Glomerular visceral epithelial cell (primary cell): ENCODE results near the gene TRAK1.

ENCODE experiments used
- DNase-seq: peaks from one replicate; pipeline ENCODE4 v3.0.0-alpha.2; 2016; ENCODE audit errors: extremely low spot score

TRAK1 gene

DNA sequence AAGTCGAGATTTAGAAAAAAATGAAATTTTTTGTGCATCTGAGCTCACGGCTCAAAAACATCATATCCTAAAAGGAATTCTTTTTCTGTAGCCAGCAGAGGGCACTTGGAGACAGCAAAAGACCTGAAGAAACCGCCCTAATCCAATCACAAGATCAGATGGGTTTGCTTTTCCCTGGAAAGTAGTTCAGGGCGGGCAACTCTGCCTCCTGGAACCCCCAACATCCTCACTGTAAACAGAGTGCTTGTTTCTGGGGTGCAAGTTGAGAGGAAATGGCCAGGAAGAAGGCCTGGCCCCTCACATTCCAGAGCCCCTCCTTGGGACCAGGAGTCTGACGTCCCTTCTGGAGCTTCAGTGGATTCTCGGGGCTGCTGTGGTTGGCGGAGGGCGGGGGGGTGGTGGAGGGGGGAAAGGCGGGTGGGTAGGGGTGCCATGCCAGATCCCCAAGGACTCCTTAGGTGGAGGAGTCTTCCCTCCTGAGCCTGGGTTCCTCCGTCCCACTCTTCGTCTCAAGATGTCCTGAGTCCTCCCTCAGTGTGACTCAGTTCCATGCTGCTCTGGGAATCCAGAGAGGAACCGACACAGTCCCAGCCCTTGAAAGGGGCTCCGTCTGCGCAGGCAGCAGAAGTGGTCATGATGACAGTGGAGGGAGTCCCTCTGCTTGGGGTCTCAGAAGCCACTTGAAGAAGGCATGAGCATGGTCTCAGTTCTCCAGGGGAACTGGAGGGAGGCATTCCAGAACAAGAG, 139.0 kb downstream of the TRAK1 start:
- peak; percentile 29 for DNase-seq

DNA sequence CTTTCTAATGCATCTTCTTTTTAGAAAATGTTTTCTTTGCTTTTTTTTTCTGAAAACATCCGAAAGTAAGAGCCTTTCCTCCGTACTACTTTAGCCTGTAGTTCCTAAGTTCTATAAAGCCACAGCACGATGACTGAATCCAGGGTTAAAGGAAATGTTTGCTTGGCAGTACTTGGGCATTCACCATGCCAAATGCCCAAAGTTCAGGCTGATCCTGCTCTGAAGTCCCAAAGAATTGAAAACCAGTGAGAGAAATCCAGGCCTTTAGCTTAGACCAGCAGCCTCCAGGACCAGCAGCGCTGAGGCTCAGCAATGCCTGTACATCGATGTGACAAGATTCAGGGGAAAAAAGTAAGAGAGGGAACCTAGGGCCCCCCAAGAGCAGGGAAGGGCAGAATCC, 139.7 kb downstream of the TRAK1 start:
- DNase-seq: no peak

DNA sequence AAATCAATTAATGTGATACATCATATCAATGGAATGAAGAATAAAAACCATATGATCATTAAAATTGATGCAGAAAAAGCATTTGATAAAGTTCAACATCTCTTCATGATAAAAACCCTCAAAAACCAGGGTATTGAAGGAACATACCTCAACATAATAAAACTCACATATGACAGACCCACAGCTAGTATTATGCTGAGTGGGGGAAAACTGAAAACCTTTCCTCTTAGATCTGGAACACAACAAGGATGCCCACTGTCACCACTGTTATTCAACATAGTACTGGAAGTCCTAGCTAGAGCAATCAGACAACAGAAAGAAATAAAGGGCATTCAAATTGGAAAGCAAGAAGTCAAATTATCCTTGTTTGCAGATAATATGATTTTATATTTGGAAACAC, 144.4 kb downstream of the TRAK1 start:
- DNase-seq: no peak

DNA sequence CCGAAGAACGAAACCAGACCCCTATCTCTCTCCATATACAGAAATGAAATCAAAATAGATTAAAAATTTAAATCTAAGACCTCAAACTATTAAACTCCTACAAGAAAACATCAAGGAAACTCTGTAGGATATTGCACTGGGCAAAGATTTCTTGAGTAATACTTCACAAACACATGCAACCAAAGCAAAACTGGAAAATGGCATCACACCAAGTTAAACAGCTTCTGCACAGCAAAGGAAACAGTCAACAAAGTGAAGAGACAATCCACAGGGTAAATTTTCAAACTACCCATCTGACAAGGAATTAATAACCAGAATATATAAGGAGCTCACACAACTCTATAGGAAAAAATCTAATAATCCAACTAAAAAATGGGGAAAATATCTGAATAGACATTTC, 145.5 kb downstream of the TRAK1 start:
- DNase-seq: no peak

DNA sequence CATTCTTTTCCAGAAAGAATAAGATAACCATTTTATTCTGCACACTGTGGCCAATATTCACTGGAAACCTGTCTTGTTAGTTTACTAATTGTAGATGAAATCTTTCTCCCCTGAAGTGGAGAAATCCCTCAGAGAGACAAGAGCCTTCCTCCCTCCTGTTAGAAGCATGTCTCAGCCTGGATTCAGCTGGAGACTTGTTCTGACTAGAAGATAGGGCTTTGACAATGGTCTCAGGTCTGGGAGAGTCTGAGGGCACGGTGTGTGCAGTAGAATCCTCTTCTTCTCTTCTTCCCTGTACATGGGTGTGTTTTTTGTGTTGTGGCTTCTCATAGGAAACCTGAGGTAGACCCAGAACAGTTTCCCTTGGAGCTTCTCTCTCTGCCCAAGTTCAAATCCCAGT, 154.9 kb downstream of the TRAK1 start:
- no peak for DNase-seq

DNA sequence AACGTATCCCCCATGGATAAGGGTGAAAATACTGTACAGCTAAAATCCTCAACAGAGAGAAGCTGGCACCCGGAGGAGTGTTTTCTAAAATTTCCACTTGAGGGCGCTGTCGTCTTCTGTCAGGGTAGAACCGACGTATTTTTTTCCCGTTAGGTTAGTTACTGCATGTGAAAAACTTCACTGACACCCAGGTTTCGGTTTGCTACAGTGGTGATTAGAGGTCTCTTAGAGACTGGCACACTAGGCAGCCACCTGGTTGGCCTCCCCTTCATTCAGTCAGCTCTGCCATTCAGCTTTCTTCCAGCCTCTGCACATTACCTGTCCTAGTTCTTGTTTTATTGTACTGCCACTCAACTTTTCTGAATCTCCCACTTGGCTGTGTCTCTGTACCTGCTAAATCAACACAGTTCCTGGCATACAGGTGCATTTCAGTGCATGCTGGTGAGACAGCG, 156.4 kb downstream of the TRAK1 start:
- DNase-seq: peak; percentile 65

DNA sequence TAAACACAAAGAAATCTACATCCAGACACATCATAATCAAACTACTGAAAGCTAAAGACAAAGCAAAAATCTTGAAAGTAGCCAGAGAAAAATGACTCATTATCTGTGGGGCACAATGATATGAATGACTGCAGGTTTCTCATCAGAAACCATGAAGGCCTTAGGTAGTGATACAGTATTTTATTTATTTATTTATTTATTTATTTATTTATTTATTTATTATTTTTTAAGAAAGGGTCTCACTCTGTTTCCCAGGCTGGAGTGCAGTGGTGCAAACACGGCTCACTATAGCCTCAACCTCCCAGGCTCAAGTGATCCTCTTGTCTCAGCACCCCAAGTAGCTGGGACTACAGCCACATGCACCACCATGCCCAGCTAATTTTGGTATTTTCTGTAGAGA, 159.6 kb downstream of the TRAK1 start:
- DNase-seq: no peak

DNA sequence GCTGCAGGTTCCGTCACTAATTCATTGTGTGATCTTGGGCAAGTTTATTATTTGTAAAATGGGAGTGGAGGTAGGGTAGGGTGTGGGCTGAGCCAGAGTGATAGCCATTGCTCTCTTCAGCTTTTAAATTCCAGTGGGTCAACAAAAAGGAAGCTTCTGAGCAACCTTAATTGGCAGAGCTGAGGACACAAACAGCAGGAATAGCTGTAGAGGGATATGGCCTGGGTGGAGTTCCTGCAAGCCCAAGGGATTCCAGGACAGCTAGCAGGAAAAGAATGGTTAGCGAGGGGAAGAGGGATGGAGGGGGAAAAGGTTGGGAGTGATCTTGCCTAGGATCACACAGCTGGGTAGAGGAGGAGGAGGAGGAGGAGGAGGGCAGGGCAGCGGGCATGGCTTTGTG, 163.4 kb downstream of the TRAK1 start:
- DNase-seq: no peak

DNA sequence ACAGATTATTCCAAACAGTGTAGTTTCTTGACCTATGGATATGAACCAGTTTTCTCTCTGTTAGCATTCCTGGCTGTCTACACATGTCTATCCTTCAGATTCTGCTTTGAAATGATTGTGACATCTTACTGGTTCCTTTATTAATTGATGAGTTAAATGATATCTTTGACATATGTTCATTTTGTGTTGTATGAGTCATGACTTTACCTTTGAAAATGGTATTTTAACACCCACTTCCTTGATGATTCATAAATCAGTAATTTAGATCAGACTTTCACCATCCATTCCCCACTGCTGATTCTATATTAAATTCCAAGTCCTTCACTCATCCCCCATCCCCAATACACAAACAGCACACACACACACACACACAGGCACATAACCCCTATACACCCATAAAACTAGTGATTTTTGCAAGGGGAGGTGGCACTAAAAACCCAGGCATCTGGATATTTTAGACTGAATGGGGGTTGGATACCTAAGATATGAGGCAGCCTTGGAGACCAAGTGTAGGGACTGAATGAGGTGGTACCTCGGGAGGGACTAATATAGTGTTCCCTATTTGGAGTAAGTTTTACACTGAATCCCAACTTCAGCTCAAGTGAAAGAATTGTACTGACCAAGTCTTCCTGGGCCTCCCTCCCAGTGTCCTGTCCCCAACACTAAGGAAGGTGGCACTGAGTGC, 165.1 kb downstream of the TRAK1 start:
- peak; percentile 46 for DNase-seq

DNA sequence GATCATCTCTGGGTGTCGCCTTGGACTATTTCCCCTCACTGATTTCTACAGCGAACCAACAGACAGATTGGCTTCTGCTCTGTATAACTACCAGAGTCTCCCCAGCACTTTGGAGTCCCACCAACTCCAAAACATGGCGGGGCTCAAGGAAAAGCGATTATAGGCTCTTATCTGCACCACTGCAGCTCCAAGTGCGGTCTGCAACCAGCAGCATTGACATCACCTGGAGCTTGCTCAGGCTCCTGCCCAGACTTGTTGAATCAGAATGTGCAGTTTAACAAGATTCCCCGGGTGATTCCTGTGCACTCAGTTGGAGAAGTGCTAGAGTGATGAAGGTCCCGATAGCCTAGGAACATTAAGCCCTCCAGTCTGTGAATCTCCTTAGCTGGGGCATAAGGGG, 165.8 kb downstream of the TRAK1 start:
- DNase-seq: no peak

DNA sequence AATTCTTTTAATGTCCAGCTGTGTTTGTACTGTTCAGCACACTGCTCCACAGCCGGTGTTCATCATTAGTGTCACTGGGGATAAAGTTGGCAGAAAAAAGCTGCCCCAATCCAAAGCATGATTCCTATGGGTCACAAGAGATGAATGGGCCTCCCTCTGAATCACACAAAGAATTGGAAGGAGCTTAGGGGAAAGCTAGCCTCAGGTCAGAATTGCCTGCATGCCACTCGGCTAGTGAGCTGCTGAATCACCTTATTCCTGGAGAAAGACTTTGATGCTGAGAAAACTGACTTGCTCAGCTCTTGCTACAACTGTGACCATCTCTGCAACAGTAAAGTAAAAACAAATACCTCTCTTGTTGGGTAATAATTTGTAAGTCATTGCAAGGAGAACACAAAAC, 171.4 kb downstream of the TRAK1 start:
- no peak for DNase-seq

DNA sequence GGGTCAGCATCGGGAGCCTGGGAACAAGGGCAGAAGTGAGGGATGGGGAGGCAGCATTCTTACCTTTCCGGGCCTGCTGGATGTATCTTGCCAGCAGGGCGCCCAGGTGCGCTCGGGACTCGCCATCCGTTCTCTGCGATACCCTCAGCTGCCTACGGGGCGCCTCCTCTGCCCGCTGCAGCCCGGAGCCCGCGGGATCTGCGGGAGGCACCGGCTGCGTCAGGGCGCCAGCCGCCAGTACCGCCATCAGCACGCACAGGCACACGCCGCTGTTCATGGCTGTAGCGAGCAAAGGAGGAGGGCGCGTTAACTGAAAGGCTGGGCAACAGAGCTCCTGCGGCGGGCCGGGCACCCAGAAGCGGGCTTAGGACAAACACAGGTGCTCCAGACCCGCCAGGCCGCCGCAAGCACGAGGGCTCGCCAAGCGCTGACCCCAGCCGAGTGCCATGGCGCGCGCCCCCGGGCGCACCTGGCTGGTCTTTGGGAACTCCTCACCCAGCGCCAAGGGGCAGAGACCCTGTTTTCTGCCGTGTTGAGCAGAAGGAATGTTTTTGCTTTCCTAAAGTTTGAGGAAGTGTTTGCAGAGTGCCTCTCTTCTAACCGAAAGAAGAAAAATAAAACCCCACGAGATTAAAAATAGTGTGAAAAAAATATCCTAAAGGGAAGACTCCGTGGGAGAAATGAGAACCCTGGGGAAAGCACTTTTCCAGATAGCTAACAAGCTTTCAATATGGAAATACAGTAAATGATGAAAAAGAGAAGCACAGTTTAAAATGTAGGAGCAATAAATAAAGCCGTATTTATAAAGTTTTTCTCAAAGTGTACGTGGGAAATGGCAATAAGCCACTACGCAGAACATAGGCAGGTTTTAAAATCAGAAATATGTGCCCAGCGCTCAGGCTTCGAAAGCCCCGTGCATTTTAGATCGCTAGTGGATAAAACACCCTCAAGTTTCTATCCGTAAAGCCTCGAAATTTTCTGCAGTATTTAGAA, 172.5 kb downstream of the TRAK1 start:
- no peak for DNase-seq

DNA sequence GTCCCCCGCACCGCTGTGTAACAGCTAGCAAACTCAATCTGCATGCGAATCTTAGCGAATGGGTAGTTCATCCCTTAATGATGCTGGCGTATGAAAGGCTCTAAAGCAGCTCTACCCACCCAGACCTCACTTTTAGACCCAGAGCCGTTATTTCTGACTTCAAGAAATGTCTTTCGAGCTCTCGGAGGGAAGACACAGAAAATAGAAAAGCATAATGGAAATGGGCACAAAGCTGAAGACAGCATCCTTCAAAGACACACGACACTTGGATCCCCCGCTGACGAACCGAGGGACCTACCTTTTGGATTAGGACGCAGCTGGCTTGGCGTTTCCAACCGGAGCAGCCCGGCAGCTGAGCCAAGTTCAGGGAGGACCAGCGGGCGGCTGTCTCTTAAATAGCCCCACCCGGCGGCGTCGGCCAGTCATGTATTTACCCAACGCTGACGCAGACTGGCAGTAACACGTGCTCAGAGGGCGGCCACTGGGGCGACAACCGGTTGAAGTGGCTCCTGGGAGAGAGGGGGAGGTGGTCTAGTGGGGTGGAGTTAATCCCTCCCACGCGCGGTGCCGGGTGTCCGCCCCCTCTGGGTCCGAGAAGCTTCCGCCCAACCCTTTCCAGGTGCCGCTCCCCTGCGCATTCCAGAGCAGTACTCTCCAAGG, 173.4 kb downstream of the TRAK1 start:
- DNase-seq: no peak

DNA sequence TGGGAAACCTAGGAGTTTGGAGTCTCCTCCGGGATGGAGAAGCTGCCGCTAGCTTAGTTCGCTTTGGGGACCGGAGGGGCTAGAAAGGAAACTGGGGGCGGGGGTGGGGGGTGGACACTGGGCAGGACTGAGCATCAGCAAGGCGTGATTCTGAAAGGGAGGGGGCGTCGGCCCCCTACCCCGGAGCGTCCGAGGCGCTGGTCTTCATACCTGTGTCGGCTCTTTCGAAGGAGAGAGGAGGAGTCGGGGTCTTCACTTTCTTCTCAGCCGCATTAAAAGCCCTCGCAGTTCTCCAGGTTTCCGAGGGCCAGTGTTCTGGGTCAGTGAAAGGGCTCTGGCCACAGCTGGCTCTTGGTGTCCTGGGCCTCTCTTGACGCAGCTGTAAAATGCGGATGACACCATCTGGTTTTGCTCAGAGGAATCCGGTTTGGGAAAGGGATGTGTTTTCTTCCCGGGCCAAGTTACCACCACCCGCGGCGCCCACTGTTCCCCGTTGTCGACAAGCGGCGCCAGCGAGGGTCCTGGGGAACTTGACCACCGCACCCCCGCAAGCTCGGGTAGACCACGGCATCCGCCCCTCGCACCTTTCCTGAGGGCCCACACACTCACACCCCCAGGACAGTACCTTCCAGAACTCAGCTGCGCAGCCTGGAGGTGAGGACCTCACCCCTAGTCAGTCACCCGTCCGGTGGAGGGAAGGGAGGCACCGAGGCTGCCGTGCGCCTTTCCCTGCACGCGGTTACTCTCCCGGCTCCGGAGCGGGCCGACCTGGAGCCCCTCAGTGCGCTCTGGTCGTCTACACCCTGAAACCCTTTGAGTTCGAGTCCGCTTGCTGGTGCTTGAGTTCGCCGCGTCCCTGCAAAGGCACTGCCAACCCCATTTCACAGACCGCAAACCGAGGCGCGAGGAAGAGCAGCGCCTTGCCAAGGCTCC, 174.2 kb downstream of the TRAK1 start:
- no peak for DNase-seq

DNA sequence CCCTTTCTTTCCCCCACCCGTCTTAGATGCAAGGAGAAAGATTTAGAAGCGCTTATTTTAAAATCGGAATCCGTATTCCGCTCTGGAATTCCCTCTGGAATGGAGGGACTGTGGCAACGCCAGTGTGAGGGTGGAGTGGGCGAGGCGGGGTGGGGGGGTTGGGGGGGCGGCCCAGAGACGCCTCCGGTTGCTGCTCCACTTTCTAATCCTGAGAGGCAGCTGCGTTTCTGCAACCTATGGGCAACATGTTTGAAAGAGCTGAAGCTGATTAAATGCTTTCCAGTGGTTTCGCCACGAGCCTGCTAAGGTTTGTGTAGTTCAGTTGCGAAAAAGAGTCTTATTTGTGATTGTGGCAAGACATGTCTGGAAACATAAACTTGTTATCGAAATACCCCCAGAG, 174.9 kb downstream of the TRAK1 start, which contains the start of gene CCK:
Gene CCK, minus strand, starts transcription at position 101 of the 400 bp plus-strand sequence. CDS start 2,555 bp downstream, outside the sequence.
- DNase-seq: no peak

DNA sequence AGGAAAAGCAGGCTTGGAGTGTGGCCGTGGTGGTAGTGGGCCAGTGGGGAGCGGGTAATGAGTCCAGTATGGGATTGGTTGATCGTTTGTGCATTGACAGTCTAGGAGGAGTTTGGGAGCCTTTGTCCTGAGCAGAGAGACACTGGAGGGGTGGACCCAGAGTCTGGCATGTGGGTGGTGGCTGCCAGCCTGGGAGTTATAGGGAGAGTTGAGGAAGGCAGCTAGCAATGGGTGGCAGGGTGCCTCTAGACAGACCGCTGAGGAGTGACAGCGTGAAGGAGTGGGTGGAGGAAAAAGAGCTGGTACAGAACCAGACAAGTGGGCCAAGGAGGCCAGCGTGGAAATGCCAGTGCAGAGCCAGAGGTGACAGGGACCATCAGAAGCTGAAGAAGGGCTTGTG, 176.7 kb downstream of the TRAK1 start:
- DNase-seq: no peak

DNA sequence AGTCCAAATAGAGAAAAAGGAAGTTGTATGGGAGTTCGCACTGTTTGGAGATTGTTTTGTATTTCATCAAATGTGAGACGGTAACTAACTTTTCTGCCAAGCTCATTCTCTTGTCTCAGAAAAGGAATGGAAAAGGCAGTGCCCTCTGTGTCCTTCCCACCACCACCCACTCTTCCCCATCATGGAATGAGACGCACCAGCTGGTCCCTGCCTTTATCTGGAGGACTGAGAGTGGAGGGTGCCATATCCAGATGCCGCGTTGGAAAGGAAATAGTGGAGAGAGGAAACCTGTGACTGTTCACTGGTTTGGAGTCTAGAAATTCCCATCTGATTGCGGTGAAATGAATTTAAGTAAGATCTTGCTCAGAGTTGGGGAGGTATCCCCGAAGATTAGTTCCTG, 178.5 kb downstream of the TRAK1 start:
- DNase-seq: no peak

DNA sequence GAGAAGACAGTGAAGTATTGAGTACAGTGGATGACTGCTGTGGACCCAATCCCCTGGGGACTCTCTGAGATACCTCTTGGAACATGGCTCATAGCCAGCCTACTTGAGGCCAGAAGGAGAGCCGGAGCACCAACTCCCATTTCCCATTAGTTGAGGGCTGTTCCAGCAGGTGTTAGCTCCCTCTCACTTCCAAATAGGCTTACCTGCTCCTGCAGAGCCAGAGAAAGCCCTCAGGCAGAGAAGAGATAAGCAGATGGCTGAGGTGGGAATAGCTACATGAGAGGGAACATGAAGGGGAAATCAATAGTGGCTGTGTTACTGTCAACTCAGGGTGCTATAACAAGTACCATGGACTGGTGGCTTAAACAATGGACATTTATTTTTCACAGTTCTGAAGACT, 179.4 kb downstream of the TRAK1 start:
- DNase-seq: no peak

DNA sequence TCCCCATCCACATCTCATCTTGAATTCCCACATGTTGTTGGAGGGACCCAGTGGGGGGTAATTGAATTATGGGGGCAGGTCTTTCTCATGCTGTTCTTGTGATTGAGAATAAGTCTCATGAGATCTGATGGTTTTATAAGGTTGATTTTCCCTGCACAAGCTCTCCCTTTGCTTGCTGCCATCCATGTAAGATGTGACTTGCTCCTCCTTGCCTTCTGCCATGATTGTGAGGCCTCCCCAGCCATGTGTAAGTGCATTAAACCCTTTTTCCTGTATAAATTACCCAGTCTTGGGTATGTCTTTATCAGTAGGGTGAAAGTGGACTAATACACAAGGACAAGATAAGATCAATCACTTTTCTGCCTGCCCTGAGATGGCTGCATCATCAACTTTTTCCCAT, 180.6 kb downstream of the TRAK1 start:
- no peak for DNase-seq

DNA sequence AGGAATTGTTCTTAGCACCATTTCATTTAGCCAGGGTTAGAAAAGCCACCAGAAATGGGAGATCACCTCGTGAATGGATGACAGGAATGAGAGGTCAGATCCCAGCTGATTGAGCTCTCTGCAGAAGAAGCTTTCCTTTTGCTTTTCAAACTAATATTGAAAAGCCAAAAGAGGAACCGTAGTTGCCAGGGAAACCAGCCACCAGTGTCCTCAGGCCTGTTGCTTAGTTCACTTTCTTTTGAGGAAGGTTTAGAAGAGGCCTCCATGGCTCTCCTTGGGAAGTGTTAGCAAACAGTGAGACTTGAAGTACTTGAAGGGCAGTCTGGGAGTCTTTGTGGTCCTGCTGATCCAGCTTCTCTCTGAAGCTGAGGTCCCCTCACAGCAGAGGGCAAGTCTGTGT, 182.2 kb downstream of the TRAK1 start:
- DNase-seq: no peak

DNA sequence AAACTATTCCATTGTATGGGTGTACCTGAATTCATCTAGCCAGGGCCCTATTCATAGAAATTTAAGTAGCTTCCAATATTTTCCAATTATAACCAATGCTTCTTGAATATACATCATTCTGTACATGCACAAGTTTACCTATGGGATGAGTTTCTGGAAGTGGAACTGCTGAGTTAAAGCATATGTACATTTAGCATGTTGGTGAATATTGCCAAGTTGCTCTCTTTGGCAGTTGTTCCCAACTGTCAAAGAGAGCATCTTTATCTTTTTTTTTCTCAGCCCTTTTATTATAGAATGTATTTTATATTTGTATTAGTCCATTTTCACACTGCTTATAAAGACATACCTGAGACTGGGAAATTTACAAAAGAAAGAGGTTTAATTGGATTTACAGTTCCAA, 183.1 kb downstream of the TRAK1 start:
- no peak for DNase-seq
